Parathyroid adenoma (tissue), 2 donors: ENCODE data around the gene GPR148.

Source experiments
- H2AFZ ChIP-seq: fragments of 300-600 bp; sonication (generic); one replicate; pipeline ENCODE4 v1.7.0; 2017; ENCODE audit warnings: antibody characterized with exemption, mild to moderate bottlenecking
- H3K27ac ChIP-seq: fragments of 300-600 bp; sonication (generic); one replicate; pipeline ENCODE4 v1.7.0; 2017
- H3K27me3 ChIP-seq: fragments of 300-600 bp; sonication (generic); one replicate; pipeline ENCODE4 v1.7.0; 2017; ENCODE audit warnings: low read length; ENCODE audit not compliant: control insufficient read depth, insufficient read depth
- H3K36me3 ChIP-seq: fragments of 300-600 bp; sonication (generic); one replicate; pipeline ENCODE4 v1.7.0; 2017; ENCODE audit warnings: low read length; ENCODE audit not compliant: control insufficient read depth, insufficient read depth
- H3K4me1 ChIP-seq: fragments of 300-600 bp; sonication (generic); one replicate; pipeline ENCODE4 v1.7.0; 2017; ENCODE audit warnings: control low read depth
- H3K4me2 ChIP-seq: fragments of 300-600 bp; sonication (generic); one replicate; pipeline ENCODE4 v1.7.0; 2017; ENCODE audit warnings: low read length
- H3K4me3 ChIP-seq: fragments of 300-600 bp; sonication (generic); one replicate; pipeline ENCODE4 v1.7.0; 2017; ENCODE audit warnings: low read depth, low read length
- H3K79me2 ChIP-seq: fragments of 300-600 bp; sonication (generic); one replicate; pipeline ENCODE4 v1.7.0; 2017; ENCODE audit warnings: control low read depth
- H3K9ac ChIP-seq: fragments of 300-600 bp; sonication (generic); one replicate; pipeline ENCODE4 v1.7.0; 2017; ENCODE audit warnings: mild to moderate bottlenecking
- H3K9me3 ChIP-seq: fragments of 300-600 bp; sonication (generic); one replicate; pipeline ENCODE4 v1.7.0; 2017; ENCODE audit warnings: low read length; ENCODE audit not compliant: control insufficient read depth
- TF ChIP-seq, protein P1 (sequence below): fragments of 300-600 bp; sonication (generic); IDR thresholded peaks from one replicate; pipeline ENCODE4 v1.7.0; 2017; ENCODE audit warnings: antibody characterized with exemption, mild to moderate bottlenecking
- donor health status: primary hyperparathyroidism.

The GPR148 gene

DNA sequence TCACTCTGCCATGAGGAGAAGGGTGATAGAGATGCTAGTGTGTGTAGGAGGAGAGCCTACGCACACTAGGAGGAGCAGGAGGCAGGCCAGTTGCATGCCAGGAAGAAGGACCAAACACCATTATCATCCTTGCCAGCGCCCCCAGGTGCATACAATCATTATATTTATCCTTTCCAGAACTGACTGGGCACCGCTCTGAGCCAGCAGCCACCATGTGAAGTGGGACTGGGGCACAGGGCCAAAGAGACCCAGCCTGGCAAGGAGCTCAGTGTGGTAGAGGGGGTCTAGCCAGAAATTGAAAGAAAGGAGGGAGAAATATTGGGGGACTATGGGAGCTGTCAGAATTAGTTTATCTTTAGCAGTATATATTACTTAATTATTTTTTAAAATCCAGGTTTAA lies 8.3 kb upstream of the GPR148 start:
- no peak overlapping the region for H2AFZ ChIP-seq
- H3K4me2 ChIP-seq: no peak overlapping the region
- no peaks in the 10 kb centered on the region for H3K4me1 ChIP-seq
- no peaks in the 10 kb centered on the region for H3K9me3 ChIP-seq
- H3K36me3 ChIP-seq: no peaks in the 10 kb centered on the region
- no peak overlapping the region for H3K4me3 ChIP-seq
- no peak overlapping the region for H3K9ac ChIP-seq
- no peaks in the 10 kb centered on the region for H3K79me2 ChIP-seq
- H3K27ac ChIP-seq: no peak overlapping the region
- TF ChIP-seq, protein P1, sequence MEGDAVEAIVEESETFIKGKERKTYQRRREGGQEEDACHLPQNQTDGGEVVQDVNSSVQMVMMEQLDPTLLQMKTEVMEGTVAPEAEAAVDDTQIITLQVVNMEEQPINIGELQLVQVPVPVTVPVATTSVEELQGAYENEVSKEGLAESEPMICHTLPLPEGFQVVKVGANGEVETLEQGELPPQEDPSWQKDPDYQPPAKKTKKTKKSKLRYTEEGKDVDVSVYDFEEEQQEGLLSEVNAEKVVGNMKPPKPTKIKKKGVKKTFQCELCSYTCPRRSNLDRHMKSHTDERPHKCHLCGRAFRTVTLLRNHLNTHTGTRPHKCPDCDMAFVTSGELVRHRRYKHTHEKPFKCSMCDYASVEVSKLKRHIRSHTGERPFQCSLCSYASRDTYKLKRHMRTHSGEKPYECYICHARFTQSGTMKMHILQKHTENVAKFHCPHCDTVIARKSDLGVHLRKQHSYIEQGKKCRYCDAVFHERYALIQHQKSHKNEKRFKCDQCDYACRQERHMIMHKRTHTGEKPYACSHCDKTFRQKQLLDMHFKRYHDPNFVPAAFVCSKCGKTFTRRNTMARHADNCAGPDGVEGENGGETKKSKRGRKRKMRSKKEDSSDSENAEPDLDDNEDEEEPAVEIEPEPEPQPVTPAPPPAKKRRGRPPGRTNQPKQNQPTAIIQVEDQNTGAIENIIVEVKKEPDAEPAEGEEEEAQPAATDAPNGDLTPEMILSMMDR: no peak
- no peaks in the 10 kb centered on the region for H3K27me3 ChIP-seq

DNA sequence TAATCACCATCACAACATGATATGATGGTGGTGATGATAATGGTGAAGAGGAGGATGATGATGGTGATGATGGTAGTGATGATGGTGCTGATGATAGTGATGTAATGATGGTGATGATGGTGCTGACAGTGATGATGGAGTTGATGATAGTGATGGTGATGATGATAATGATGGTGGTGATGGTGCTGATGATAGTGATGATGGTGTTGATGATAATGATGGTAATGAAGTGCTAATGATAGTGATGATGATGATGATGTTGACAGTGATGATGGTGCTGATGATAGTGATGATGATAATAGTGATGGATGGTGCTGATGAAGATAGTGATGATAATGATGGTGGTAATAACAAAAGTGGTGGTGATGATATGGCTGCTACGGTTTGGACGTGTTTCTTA lies 4.4 kb upstream of the GPR148 start:
- TF ChIP-seq, protein P1: no peak
- Histone ChIP-seq H3K9ac (no peak overlapping the region), H3K4me1 (peaks cover 17% of the 10 kb centered on the region), H3K9me3 (no peaks in the 10 kb centered on the region), H3K27me3 (no peaks in the 10 kb centered on the region), H3K4me2 (no peak overlapping the region), H3K36me3 (no peaks in the 10 kb centered on the region), H2AFZ (no peak overlapping the region), H3K79me2 (no peaks in the 10 kb centered on the region), H3K27ac (no peak overlapping the region), H3K4me3 (no peak overlapping the region)

DNA sequence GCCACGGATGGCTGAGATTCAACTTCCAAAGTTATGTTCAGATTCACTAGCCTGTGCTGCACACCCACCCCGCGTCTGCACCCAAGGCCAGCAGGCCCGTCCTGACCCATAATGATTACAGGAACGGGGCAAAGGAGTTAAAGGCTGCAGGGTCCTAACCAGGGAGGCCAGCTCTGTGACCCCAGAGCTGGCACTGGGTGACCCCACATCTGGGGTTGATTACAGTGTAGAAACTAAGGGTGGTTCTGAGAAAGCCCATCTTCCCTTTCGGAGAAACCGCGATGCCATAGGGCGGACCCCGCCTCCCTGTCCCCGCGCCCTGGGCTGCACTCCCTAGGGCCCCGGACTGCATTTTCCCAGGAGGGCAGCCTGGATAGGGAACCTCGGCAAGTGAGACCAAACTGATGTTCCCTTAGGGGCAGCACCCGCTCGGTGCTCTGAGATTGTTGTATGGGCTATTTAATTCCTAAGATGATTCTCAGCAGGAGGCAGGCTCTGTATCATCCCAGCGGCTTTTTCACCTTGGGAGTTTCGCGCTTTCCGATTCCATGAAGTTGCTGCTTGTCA lies 2.2 kb upstream of the GPR148 start:
- Histone ChIP-seq H3K9ac (peak overlapping the region; percentile 30), H3K4me2 (peak overlapping the region; percentile 84), H3K36me3 (no peaks in the 10 kb centered on the region), H3K9me3 (no peaks in the 10 kb centered on the region), H3K4me3 (peak overlapping the region; percentile 65), H3K4me1 (peaks cover 17% of the 10 kb centered on the region), H3K27me3 (no peaks in the 10 kb centered on the region), H3K27ac (peak overlapping the region; percentile 79), H2AFZ (peak overlapping the region; percentile 95), H3K79me2 (no peaks in the 10 kb centered on the region)
- TF ChIP-seq, protein P1: no peak

DNA sequence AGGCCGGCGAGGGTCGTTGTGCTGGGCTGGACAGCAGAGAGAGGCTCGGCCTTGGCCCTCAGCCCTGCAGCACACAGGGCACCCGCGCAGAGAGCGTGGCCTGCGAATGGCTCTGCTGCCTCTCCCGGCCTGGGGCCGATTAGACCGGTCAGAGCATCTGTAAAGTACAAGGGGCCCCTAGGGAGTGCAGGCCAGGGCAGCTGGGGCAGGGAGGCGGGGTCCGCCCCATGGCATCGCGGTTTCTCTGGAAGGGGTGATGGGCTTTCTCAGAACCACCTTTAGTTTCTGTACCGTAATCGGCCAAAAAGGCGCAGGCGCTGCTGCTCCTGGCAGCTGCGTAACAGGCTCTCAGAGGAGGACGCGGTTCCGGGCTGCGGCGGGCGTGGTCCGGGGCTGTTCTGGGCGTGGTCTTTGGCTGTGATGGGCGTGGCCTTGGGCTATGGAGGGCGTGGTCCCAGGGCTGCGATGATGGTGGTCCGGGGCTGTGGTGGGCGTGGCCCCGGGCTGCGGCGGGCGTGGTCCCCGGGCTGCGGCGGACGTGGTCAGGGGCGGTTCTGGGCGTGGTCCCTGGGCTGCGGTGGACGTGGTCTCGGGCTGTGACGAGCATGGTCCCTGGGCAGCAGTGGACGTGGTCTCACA lies 1.5 kb upstream of the GPR148 start:
- Histone ChIP-seq H3K27ac (peak overlapping the region; percentile 79), H3K4me2 (peak overlapping the region; percentile 84), H3K9ac (peak overlapping the region; percentile 30), H3K4me1 (peaks cover 17% of the 10 kb centered on the region), H3K4me3 (peak overlapping the region; percentile 65), H3K27me3 (no peaks in the 10 kb centered on the region), H3K36me3 (no peaks in the 10 kb centered on the region), H3K79me2 (no peaks in the 10 kb centered on the region), H3K9me3 (no peaks in the 10 kb centered on the region), H2AFZ (peak overlapping the region; percentile 95)
- TF ChIP-seq, protein P1: peak; percentile 10

DNA sequence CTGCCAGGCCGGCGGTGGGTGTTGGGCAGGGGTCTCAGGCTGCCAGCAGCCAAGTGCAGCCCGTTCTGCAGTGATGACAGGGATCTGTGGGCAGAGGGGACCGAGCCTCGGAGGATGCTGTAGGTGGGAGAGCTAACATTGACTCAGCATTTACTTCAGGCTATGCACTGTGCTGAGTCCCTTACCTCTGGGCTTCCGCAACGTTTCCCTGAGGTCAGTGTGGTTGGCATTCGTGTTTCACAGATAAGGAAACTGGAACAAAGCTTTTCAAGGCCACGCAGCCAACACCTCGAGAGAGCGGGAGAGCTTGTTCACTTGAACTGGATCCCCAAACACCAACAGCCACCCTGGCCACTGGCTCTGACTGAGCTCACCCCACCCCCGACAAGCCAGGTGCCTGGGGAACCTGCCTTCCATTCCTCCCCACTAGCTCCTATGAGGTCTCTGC lies 839 bp upstream of the GPR148 start:
- H2AFZ ChIP-seq: peak overlapping the region; percentile 95
- peak overlapping the region; percentile 84 for H3K4me2 ChIP-seq
- H3K36me3 ChIP-seq: no peaks in the 10 kb centered on the region
- H3K9ac ChIP-seq: no peak overlapping the region
- H3K27me3 ChIP-seq: no peaks in the 10 kb centered on the region
- no peaks in the 10 kb centered on the region for H3K79me2 ChIP-seq
- peak overlapping the region; percentile 65 for H3K4me3 ChIP-seq
- H3K9me3 ChIP-seq: no peaks in the 10 kb centered on the region
- TF ChIP-seq, protein P1: no peak
- peak overlapping the region; percentile 79 for H3K27ac ChIP-seq
- peaks cover 17% of the 10 kb centered on the region for H3K4me1 ChIP-seq
